Right lobe of liver (tissue), 4 donors: ENCODE data around the gene OAF.

ENCODE experiments used
- CTCF ChIP-seq, 4 donors: fragments of 200-600 bp in 3 of 4; fragments of 450-650 bp in 1 of 4; IDR thresholded peaks; one replicate each; pipeline versions ENCODE4 v1.5.1 to v1.8.0; 2016 to 2022; ENCODE audit warnings: antibody characterized with exemption in 4 of 4, mild to moderate bottlenecking in 2 of 4
- POLR2A ChIP-seq: fragments of 450-650 bp; IDR thresholded peaks from one replicate; pipeline ENCODE4 v1.6.1; 2017; ENCODE audit warnings: antibody characterized with exemption, mild to moderate bottlenecking
- donor health status: DM: no; HTN: no; CAD: no.
- donor health status: DM: no; HTN: no; CAD: no.
- donor health status: DM: no; HTN: yes; CAD: no.

- TF ChIP-seq CTCF (IDR thresholded peaks at IDR 0.05) (no peak), POLR2A (no peak)
Measured at GRCh38 chr11:120221115-120221752, 10.4 kb downstream of the OAF start.
